ENCODE data around the gene IMPACT. TPM values are rescaled to one million over a fixed set of nuclear protein-coding genes. Genes with fewer than 3 reads are reported as not detected.
A peak's percentile ranks its signal among the peaks of the same experiment; 100 is the strongest.

The IMPACT gene
- total and polyA plus RNA-seq, 2 of the 4 experiments (the other 2 are of a cell fraction) = 11.8 to 13.8 TPM

GRCh38 chr18:24500766-24501165 lies 74.3 kb downstream of the IMPACT start:
- Histone ChIP-seq H2BK20ac (ENCODE audit: low read depth, low read length) (no peak overlapping the region), H3K18ac (ENCODE audit: low read depth, low read length) (no peak overlapping the region), H4K20me1 (ENCODE audit: insufficient read depth, low read length) (no peaks in the 10 kb centered on the region), H3K56ac (ENCODE audit: extremely low read depth, insufficient read depth, low read length) (no peak overlapping the region), H4K91ac (ENCODE audit: insufficient read depth, low read depth, low read length) (no peak overlapping the region), H2AK5ac (ENCODE audit: low read depth, low read length) (no peak overlapping the region), H2BK15ac (ENCODE audit: low read depth, low read length) (no peak overlapping the region), H3K14ac (replicated peaks; ENCODE audit: low read depth, low read length) (no peak overlapping the region), H4K5ac (ENCODE audit: low read depth, low read length) (no peak overlapping the region), H2AK9ac (replicated peaks; ENCODE audit: low read depth, low read length, poor library complexity) (no peak overlapping the region), H3K4me2 (ENCODE audit: low read depth, low read length) (no peak overlapping the region), H2BK5ac (ENCODE audit: low read depth, low read length, poor library complexity, severe bottlenecking) (no peak overlapping the region), H3K27me3 (ENCODE audit: control insufficient read depth, insufficient read depth, low read length) (peaks cover 5% of the 10 kb centered on the region; the same call in 1 of the 2 replicates), H3K4me3 (ENCODE audit: insufficient read depth, low read depth, low read length) (no peak overlapping the region), H3K4ac (ENCODE audit: low read depth, low read length) (no peak overlapping the region), H3K23ac (ENCODE audit: low read depth, low read length) (no peak overlapping the region), H2AFZ (replicated peaks; ENCODE audit: low read length, poor library complexity) (no peak overlapping the region), H2BK120ac (ENCODE audit: low read depth, low read length) (no peak overlapping the region), H3K27ac (ENCODE audit: insufficient read depth, low read length) (no peak overlapping the region), H3K9ac (ENCODE audit: low read depth, low read length) (no peak overlapping the region), H3K79me1 (ENCODE audit: low read depth in 1 of 2, low read length in 2 of 2) (no peaks in the 10 kb centered on the region), H3K4me1 (ENCODE audit: control insufficient read depth, insufficient read depth, low read length) (peaks cover 5% of the 10 kb centered on the region), H3K9me3 (ENCODE audit: control insufficient read depth, insufficient read depth, low read length) (no peaks in the 10 kb centered on the region), H3K36me3 (ENCODE audit: control insufficient read depth, insufficient read depth, low read length) (no peaks in the 10 kb centered on the region), H4K8ac (ENCODE audit: low read depth in 2 of 2, low read length in 2 of 2) (no peak overlapping the region), H3K9me1 (ENCODE audit: insufficient read depth, low read length) (no peaks in the 10 kb centered on the region)
- intact Hi-C loops (cut with micrococcal nuclease) (no loop called here), dilution Hi-C loops (cut with HindIII; ENCODE audit: low sequenced_read_pairs, unreplicated experiment) (no loop called here), in situ Hi-C loops (cut with MboI; ENCODE audit: low sequenced_read_pairs) (no loop called here)
- DNase-seq (peak; percentile 16), ATAC-seq (ENCODE audit: low read depth) (no peak)
- WGBS, 2 experiments (ENCODE audit: extremely low coverage in 2 of 2, insufficient read length in 1 of 2) = 80% methylated on average over 2 of the region's 6 CpGs; no CpG with 5 or more reads in 1 of the 2 experiments
- ChIA-PET CTCF (no interaction called here), POLR2A (ENCODE audit: unreplicated experiment) (no interaction called here)
- TF ChIP-seq CTCF (conservative IDR thresholded peaks at IDR 0.05; ENCODE audit: low read depth, low read length) (no peak), MAZ (IDR thresholded peaks at IDR 0.05; ENCODE audit: borderline replicate concordance, low read depth, low read length) (no peak), RFX5 (IDR thresholded peaks at IDR 0.05; ENCODE audit: low read depth, low read length) (no peak), MXI1 (IDR thresholded peaks at IDR 0.05; ENCODE audit: borderline replicate concordance, low read depth, low read length) (no peak), BHLHE40 (IDR thresholded peaks at IDR 0.05; ENCODE audit: low read depth, low read length) (no peak), SMC3 (IDR thresholded peaks at IDR 0.05; ENCODE audit: low read depth, low read length) (no peak), CHD1 (IDR thresholded peaks at IDR 0.05; ENCODE audit: low read depth, low read length) (no peak), ELK1 (IDR thresholded peaks at IDR 0.05; ENCODE audit: borderline replicate concordance, low read depth, low read length) (no peak), RCOR1 (IDR thresholded peaks at IDR 0.05; ENCODE audit: insufficient replicate concordance, low read length) (no peak), CEBPB (IDR thresholded peaks at IDR 0.05; ENCODE audit: low read depth, low read length) (no peak)
- TF ChIP-seq, protein P1, sequence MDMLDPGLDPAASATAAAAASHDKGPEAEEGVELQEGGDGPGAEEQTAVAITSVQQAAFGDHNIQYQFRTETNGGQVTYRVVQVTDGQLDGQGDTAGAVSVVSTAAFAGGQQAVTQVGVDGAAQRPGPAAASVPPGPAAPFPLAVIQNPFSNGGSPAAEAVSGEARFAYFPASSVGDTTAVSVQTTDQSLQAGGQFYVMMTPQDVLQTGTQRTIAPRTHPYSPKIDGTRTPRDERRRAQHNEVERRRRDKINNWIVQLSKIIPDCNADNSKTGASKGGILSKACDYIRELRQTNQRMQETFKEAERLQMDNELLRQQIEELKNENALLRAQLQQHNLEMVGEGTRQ (IDR thresholded peaks at IDR 0.05; ENCODE audit: low read depth, low read length) = no peak
- no TSS peak for BruUV-seq (replicated peaks)
